Inferior parietal cortex (tissue), 1 donor: ENCODE results near the gene AP3S1.
A peak's percentile ranks its signal among the peaks of the same experiment; 100 is the strongest.
"Not testable (repeated sequence)": the region's sequence is repeated elsewhere in the genome, so short reads cannot be mapped to it uniquely, and the experiment has no call there.

Source experiments
- DNase-seq: peaks from one replicate; pipeline ENCODE4 v3.0.0-alpha.2; 2016; ENCODE audit errors: extremely low spot score

The AP3S1 gene

DNA sequence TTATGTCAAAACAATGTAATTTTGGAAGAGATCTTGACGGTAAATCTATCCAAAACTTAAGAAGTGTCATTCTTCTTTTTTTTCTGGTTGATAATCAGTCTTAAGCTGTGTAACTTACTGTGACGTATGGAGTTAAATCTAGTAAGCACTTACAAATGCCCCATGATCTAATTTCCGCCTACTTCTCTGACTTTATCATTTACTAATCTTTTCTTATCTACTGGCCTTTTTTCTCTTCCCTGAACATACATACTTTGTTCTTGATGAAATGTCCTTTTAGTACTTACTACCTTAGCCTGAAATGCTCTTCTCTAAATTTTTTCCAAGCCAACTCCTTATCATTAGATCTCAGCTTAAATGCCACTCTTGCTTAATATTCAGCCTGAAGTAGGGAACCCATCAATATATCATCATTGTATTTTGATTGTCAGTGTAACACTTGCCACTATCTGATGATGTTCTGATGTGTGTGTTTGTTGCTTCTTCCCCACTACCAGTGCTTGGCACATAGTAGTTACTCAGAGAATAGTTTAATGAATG is 27.6 kb downstream of the AP3S1 start:
- no peak for DNase-seq

- no peak for DNase-seq
Observed at GRCh38 chr5:115872447-115872846, 30.7 kb downstream of the AP3S1 start.

GRCh38 chr5:115873392-115873791 is 31.7 kb downstream of the AP3S1 start:
- DNase-seq, result no peak

DNA sequence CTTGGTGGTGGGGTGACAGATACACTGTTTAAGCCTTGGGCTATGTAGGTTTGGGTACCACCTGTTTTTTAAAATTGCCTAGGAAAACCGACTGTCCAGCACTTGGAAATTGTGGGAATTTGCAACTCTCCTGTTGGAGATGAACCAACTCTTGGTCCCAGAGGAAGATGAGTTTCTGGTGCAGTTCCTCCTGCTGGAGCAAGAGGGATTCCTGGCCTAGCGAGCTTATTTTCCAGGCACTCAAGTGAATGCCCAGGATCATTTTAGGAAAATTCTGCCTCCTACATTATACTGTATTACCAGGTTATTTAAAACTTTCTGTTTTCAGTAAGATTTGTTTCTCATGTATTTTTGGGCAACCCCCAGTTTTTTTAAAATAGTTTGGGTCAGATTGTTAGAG is 33.7 kb downstream of the AP3S1 start:
- DNase-seq, result no peak

DNA sequence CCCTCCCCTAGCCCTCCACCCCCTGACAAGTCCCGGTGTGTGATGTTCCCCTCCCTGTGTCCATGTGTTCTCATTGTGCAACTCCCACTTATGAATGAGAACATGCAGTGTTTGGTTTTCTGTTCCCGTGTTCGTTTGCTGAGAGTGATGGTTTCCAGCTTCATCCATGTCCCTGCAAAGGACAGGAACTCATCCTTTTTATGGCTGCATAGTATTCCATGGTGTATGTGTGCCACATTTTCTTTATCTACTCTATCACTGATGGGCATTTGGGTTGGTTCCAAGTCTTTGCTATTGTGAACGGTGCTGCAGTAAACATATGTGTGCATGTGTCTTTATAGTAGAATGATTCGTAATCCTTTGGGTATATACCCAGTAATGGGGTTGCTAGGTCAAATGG is 35.6 kb downstream of the AP3S1 start:
- DNase-seq, result not testable (repeated sequence)

- DNase-seq, result not testable (repeated sequence)
Observed at GRCh38 chr5:115882434-115882833, 40.7 kb downstream of the AP3S1 start.

DNA sequence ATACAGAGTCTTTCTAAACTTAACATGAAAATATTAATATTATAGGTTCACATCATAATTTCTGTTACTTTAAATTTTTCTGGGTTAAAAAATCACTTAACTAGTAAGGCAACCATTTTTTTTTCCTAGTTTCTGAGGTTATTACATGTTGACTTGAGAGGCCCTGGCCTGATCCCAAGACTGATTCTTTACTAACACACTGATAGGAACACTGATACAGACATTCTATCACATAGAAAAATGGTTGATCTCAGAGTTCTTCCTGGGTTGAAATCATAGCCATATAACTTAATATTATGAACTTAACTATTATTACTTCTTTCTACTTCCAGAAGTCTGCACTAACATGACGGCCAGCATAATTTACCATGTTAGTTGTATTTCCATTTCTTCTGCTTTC is 43.0 kb downstream of the AP3S1 start:
- DNase-seq, result no peak

DNA sequence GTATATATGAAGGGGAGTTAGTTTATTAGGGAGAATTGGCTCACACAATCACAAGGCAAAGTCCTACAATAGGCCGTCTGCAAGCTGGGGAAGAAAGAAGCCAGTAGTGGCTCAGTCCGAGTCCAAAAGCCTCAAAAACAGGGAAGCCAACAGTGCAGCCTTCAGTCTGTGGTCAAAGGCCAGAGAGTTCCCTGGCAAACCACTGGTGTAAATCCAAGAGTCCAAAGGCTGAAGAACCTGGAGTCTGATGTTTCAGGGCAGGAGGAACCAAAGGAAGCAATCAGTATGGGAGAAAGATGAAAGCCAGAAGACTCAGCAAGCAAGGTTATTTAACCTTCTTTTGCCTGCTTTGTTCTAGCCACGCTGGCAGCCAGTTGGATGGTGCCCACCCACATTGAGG is 43.5 kb downstream of the AP3S1 start:
- not testable (repeated sequence) for DNase-seq

DNA sequence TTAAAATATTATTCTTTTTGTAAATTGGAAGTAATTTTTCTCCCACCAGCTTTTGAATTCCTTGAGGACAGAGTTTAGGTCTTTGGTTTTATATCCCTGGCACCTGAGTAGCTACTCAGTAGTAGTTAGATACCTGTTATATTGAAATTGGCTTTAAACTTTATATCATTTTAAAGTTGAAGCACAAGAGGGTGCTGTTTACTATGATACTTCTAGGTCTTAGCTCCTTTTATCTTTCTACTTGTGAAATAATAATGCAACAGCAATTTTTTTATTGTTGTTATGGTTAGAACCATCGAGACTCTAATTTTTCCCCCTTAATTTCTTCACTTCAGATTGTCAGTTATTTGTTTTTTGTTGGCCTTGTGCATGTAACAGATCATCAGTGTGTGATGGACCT is 46.3 kb downstream of the AP3S1 start:
- no peak for DNase-seq

DNA sequence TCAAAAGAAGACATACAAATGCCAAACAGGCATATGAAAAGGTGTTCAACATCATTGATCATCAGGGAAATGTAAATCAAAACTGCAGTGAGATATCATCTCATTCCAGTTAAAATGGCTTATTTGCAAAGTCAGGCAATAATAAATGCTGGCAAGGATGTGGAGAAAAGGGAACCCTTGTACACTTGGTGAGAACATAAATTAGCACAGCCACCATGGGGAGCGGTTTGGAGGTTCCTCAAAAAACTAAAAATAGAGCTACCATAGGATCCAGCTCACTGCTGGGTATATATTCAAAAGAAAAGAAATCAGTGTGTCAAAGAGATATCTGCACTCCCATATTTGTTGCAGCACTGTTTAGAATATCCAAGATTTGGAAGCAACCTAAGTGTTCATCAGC is 50.3 kb downstream of the AP3S1 start:
- no peak for DNase-seq

DNA sequence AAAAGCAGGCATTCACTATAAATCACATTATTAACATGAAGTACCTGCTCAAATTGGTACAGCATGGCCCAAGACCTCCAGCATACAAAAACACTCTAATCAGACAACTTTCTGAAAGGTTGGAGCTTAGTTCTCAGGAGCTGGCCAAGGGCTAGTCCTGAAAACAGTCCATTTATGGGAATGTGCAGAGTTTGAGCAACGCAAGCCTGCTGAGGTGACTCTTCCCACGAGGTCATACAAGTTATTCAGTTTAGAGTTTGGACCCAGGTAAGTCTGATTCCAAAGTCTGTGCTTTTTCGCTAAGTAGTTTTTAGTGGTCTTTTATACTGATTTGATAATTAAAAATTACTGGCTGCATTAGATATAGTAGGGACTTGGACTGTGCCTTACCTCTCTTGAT is 52.6 kb downstream of the AP3S1 start:
- DNase-seq, result no peak

GRCh38 chr5:115895821-115896220 is 54.1 kb downstream of the AP3S1 start:
- no peak for DNase-seq

DNA sequence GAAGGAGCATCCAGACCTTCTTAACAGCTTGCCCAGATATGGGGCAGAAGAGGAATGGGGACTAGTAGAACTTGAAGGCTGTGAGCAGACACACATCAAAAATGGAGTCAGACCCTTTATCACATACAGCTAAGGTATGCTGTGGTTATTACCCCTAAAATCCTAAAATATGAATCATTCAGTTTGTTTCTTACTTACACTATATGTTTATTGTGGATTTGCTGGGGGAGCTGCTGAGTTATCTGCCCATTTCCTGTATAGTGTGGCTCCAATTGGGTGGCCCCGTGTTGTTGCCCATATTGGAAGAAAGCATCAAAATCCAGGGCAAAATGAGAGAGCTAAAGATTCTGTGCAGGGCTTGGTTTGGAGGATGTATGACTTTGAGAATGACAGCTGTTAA is 56.9 kb downstream of the AP3S1 start:
- no peak for DNase-seq

DNA sequence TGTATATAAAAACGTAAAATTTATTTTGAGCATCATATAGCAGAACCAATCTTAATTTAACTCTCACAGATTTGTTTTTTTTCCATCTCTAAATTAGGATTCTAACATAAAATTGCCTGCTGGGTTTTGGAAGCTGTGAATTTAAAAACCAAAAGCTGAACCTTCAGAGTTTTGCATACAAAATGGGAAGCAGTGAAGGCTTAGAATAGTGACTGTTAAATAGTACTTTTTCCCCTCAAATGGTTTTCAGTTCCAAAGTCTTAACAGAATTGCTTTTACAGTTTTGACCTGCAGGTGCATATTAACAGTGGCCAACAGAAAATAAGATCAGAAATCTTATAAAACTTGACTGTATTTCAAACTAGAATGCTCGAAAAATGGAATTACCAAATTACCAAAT is 65.4 kb downstream of the AP3S1 start:
- peak; percentile 5 for DNase-seq

- DNase-seq, result not testable (repeated sequence)
Observed at GRCh38 chr5:115913623-115914400, 72.1 kb downstream of the AP3S1 start.

GRCh38 chr5:115920171-115920725 is 78.5 kb downstream of the AP3S1 start:
- no peak for DNase-seq

DNA sequence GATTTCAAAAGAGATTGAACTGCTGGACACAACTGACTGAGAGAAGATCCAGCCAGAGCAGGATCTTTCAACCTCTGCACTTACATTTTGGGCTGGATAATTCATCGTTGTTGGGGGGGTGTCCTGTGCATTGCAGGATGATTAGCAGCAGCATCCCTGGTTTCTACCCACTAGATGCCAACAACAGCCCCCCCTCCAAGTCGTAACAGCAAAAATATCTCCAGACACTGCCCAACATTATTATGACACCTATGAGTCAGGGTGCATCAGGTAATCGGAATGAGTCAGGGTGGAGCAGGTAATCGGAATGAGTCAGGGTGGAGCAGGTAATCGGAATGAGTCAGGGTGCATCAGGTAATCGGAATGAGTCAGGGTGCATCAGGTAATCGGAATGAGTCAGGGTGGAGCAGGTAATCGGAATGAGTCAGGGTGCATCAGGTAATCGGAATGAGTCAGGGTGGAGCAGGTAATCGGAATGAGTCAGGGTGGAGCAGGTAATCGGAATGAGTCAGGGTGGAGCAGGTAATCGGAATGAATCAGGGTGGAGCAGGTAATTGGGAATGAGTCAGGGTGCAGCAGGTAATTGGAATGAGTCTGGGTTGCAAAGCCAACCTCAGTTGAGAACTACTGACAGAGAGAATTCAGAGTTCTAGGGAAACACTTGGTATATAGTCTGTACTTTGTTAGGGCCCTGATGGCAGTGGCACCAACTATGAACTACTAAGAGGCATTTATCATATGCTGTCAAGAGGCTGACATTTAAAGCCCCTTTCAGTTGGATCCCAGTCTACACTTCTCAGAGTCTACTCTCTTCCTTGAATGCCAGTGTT is 87.1 kb downstream of the AP3S1 start:
- not testable (repeated sequence) for DNase-seq

DNA sequence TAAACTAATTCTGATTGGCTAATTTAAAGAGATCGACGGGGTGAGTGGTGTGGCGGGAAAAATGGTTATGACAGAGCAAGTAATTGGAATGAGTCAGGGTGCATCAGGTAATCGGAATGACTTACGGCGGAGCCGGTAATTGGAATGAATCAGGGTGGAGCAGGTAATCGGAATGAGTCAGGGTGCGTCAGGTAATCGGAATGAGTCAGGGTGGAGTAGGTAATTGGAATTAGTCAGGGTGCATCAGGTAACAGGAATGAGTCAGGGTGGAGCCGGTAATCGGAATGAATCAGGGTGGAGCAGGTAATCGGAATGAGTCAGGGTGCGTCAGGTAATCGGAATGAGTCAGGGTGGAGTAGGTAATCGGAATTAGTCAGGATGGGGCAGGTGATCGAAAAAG is 88.4 kb downstream of the AP3S1 start:
- not testable (repeated sequence) for DNase-seq

DNA sequence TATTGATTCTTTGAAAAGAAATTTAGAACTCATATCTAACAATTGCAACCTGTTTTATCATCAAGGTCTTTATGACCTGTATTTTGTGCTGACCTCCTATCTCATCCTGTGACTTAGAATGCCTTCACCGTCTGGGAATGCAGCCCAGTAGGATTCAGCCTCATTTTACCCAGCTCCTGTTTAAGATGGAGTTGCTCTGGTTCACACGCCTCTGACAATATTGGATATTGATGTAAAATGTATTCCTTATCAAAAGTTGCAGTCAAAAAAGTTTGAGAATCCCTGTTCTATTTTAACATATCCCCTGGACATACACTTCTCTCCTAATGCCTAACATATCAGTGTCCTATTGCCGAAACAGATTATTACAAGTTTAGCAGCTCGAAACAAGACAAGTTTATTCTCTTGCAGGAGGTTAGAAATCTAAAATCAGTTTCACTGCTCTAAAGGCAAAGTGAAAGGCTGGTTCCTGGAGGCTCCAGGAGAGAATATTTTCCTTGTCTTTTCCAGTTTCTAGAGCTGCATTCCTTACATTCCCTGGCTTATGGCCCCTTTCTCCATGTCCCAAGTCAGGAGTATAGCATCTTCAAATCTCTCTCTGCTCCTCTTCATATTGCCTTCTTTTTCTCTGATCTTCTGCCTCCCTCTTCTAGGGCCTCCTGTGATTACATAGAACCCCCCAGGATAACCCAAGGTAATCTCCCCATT is 89.0 kb downstream of the AP3S1 start:
- DNase-seq, result no peak

- DNase-seq, result no peak
Observed at GRCh38 chr5:115932991-115933390, 91.3 kb downstream of the AP3S1 start.

GRCh38 chr5:115934388-115934974 is 92.7 kb downstream of the AP3S1 start:
- no peak for DNase-seq
